HG03097 (cell line): ENCODE measurements around the gene CHCHD5.
"Not testable (repeated sequence)": the region's sequence is repeated elsewhere in the genome, so short reads cannot be mapped to it uniquely, and the experiment has no call there.

Experiments
- ATAC-seq: cut with Tn5 transposase; IDR thresholded peaks from one replicate; pipeline ENCODE4 v1.9.1; 2021; ENCODE audit not compliant: unreplicated experiment, low FRiP score

Gene CHCHD5

GRCh38 chr2:112585873-112586464 is 1.6 kb downstream of the CHCHD5 start:
- ATAC-seq, result no peak

- ATAC-seq, result no peak
Observed at GRCh38 chr2:112588611-112589045, 4.2 kb downstream of the CHCHD5 start.

GRCh38 chr2:112591413-112591812 is 7.0 kb downstream of the CHCHD5 start:
- ATAC-seq, result no peak

GRCh38 chr2:112593736-112594135 is 9.3 kb downstream of the CHCHD5 start:
- ATAC-seq, result no peak

- ATAC-seq, result no peak
Observed at GRCh38 chr2:112597537-112598322, 13.3 kb downstream of the CHCHD5 start.

GRCh38 chr2:112600634-112601033 is 16.2 kb downstream of the CHCHD5 start:
- no peak for ATAC-seq

- ATAC-seq, result no peak
Observed at GRCh38 chr2:112601754-112602153, 17.3 kb downstream of the CHCHD5 start.

GRCh38 chr2:112602917-112603316 is 18.5 kb downstream of the CHCHD5 start:
- no peak for ATAC-seq

GRCh38 chr2:112603731-112604130 is 19.3 kb downstream of the CHCHD5 start:
- no peak for ATAC-seq

GRCh38 chr2:112604952-112605351 is 20.5 kb downstream of the CHCHD5 start:
- ATAC-seq, result no peak

GRCh38 chr2:112605926-112606325 is 21.5 kb downstream of the CHCHD5 start:
- no peak for ATAC-seq

GRCh38 chr2:112606547-112606946 is 22.1 kb downstream of the CHCHD5 start:
- ATAC-seq, result no peak

GRCh38 chr2:112607680-112608438 is 23.4 kb downstream of the CHCHD5 start:
- ATAC-seq, result no peak

GRCh38 chr2:112609320-112609719 is 24.9 kb downstream of the CHCHD5 start:
- not testable (repeated sequence) for ATAC-seq

GRCh38 chr2:112612283-112612682 is 27.9 kb downstream of the CHCHD5 start:
- not testable (repeated sequence) for ATAC-seq

- ATAC-seq, result no peak
Observed at GRCh38 chr2:112614201-112614840, 29.9 kb downstream of the CHCHD5 start.

- ATAC-seq, result no peak
Observed at GRCh38 chr2:112615051-112615450, 30.6 kb downstream of the CHCHD5 start.

GRCh38 chr2:112615798-112616197 is 31.4 kb downstream of the CHCHD5 start:
- not testable (repeated sequence) for ATAC-seq

GRCh38 chr2:112618383-112618782 is 34.0 kb downstream of the CHCHD5 start:
- no peak for ATAC-seq

GRCh38 chr2:112621790-112622527 is 37.5 kb downstream of the CHCHD5 start:
- ATAC-seq, result no peak
